ENCODE data around the gene IDH3A.

IDH3A gene

DNA sequence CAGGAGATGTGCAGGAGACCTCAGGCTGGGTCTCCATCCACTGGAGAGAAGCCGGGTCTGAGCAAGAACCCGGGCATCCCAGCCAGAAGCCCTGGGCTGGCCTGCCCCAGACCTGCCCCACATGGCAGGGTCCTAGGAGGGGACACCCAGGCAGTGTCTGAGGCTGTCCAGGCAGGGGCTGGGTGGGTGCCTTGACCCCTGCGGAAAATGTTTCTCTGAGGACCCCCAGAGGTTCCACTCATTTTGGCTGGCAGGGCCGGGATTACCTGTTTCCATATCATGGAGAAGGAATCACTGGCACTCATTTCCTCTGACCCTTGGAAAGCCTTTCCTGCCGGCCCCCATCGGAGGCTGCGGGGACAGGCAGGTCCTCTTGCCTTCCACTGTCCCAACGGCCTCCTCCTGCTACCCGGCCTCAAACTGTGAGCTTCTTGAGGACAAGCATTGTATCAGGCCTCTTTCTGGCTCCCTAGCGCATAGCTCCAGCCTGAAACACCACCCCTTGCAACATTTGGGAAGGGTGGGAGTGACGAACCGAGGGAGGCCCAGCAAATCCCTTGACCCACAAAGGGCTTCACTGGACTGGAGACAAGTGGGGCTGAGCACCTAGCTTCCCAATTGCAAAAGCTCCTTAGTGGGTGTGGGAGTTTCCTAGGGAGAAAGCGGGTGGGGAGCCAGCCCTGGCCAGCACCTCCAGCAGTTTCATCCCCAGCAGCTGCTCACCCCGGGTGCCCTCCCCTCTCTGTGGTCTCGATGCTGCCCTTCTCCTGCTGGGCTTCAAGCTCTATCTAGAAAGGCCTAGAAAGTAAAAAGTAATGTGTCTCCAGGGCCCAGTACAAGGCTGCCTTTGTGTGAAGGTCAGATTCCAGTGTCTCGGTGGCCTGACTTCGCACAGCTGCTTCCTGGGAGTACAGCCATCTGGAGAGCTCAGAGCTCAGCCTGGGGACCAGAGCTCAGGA, 55.5 kb downstream of the IDH3A start:
- no peak for DNase-seq (ENCODE audit: low read depth)

DNA sequence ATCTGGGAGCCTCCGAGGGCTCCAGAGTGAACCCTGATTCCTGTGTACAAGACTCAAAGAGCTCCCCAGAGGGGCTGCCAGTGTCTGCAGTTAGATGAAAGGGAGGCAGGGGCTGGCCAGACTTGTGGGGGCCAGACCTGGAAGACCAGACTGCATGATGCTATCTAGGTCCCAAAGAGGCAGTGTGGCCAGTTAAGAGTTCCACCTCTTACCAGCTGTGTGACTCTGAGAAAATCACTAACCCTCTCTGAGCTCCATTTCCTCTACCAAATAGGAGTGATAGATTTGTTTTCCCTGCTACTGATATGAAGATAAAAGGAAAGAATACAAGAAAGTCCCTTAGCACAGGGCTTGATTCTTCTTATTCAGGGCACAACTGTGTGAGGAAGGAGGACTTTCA, 56.2 kb downstream of the IDH3A start:
- no peak for DNase-seq (ENCODE audit: low read depth)

DNA sequence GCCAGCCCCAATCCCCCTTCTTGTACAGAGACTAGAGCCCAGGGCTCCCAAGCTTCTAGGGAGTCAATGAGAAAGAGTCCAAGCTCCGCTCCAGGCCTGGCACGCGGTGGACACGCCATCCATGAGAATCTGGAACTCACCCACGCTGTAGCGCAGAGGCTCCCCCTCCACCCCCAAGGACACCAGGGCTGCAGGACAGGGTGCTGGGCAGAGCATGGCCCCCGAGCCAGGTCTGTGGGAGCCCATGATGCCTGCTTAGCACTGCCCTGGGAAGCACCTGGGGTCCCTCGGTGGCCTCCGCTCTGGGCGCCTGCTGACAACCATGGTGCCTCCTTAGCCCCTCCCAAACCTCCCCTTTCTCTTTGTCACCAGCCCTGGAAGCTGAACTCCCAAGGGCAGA, 56.7 kb downstream of the IDH3A start:
- no peak for DNase-seq (ENCODE audit: low read depth)

- DNase-seq (ENCODE audit: low read depth) = no peak
These were observed 57.4 kb downstream of the IDH3A start for GRCh38 chr15:78206326-78207109.

- no peak for DNase-seq (ENCODE audit: low read depth)
These were observed 57.9 kb downstream of the IDH3A start for GRCh38 chr15:78207110-78207458.

- DNase-seq (ENCODE audit: low read depth) = no peak
These were observed 58.6 kb downstream of the IDH3A start for GRCh38 chr15:78207641-78208340.

- no peak for DNase-seq (ENCODE audit: low read depth)
These were observed 59.2 kb downstream of the IDH3A start for GRCh38 chr15:78208341-78208844.

DNA sequence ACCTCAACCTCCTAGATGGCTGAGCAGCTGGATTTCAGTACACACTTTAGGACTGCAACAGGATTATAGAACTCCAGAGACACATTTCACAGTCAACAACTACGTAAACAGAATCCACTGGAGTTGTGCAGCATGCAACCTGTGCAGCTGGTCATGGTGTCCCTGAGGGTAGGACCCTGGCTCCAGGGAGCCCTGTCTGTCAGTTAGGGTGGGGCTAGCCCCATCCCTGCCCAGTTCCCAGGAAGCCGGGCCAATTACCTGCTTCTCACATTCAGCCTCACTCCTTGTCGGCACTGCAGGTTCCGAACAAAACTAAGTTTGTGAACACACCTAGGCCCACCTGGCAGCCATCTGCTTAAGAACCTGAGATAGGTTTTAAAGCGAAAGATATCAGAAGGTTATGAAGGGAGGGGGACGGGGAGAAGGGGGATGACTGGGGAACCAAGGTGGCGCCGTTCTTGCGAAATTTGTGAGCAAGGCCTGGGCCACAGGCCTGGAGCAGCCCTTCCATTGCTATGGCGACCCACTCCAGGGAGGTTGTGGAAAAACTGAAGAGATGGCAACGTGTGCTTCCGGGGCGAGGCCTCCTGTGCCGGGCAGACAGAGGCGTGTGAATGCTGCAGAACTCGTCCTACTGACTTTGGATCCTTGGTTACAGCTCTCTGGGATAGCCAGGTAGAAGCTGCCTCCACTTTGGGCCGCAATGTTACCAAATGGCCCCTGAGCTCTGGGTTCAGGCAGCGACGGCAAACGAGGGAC, 59.9 kb downstream of the IDH3A start:
- no peak for DNase-seq (ENCODE audit: low read depth)

- no peak for DNase-seq (ENCODE audit: low read depth)
These were observed 60.6 kb downstream of the IDH3A start for GRCh38 chr15:78209646-78210348.

DNA sequence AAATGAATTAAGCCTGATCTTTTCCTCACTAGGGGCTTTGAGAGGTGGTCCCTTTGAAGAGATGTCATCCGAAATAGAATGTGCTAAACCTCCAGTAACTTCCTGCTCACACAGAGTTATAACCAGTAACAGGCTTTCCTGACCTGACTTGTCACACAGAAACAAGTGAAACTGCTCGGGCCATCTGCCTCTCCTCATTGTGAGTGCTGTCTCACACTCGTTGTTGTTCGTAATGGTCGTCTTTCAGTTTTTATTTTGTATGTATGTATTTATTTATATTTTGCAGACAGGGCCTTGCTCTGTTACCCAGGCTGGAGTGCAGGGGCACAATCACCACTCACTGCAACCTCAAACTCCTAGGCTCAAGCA, 61.2 kb downstream of the IDH3A start:
- DNase-seq (ENCODE audit: low read depth) = no peak

- DNase-seq (ENCODE audit: low read depth) = no peak
These were observed 62.2 kb downstream of the IDH3A start for GRCh38 chr15:78211189-78211921.

DNA sequence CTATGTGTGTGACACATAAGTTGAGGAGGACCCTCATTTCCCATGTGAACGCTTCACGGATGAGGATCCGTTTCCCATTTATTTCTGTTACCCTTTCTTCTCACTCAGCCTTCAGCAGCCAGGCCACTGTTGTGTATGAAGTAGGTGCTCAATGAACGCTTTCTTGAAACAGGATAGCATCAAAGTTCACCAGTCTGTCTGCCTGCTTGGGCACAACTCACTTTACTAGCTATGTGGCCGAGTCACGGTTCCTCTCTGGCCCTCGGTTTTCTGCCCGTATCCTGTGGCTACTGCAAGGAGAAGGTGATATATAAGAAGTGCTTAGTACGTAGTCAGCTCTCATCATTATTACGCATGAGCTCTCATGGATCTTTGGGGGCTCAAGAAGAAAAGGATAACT, 62.8 kb downstream of the IDH3A start:
- no peak for DNase-seq (ENCODE audit: low read depth)

DNA sequence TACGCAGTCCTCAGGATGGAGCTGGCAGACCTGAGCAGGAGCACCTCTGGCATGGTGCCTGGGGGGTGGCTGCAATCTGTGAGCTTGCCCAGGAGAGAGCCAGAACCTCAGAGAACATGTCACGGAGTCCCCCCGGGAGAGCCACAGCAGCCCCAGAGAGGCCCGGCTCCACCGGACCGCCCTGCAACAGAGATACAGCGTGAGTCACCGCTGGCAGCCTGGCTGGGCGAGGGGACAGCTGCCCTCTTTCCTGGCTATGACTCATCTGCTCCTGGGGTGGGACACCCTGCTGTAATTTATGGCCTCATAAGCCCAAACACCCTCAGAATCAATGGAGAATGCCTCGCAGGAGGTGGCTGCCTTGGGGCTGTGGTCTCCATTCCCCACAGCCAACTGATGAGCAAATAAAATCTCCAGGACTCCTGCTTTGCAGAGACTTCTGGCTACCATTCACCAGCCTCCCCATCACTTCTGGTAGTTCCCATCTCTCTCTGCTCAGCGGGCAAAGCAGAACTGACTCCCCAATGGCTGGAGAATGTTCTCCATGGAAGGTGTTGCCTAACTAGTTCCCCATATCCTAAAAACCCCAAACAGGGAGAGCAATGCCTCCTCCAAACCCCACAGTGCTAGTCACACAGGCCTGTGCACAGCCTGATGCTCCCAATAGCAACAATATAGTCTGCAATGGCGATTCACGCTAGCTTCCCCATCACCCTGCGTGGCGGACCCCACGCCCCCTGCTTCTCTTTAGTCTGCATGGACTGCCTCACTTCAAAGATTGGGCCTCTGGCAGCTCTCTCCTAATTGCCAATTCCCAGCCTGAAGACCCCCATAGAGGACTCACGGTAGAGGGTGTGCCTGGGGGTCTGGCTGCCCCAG, 63.6 kb downstream of the IDH3A start:
- no peak for DNase-seq (ENCODE audit: low read depth)

GRCh38 chr15:78213425-78213750, 64.2 kb downstream of the IDH3A start:
- no peak for DNase-seq (ENCODE audit: low read depth)

DNA sequence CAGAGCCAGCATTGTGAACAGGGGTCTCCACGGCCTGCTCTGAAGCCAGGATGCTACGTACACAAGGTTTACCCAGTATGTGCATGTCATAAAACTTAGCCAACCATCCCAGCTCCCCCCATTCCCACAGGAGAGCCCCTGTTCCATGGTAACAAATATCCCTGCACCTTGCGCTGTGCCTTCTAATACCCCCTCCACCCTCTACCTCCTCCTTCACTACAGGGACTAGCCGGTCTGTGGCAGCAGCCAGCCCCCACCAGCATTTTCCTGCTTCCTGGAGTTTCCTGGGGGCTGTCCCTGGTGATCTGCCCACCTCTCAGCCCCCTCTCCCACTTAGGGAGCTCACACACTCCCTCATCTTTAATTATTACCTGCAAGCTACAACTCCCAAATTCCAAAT, 64.8 kb downstream of the IDH3A start:
- no peak for DNase-seq (ENCODE audit: low read depth)

DNA sequence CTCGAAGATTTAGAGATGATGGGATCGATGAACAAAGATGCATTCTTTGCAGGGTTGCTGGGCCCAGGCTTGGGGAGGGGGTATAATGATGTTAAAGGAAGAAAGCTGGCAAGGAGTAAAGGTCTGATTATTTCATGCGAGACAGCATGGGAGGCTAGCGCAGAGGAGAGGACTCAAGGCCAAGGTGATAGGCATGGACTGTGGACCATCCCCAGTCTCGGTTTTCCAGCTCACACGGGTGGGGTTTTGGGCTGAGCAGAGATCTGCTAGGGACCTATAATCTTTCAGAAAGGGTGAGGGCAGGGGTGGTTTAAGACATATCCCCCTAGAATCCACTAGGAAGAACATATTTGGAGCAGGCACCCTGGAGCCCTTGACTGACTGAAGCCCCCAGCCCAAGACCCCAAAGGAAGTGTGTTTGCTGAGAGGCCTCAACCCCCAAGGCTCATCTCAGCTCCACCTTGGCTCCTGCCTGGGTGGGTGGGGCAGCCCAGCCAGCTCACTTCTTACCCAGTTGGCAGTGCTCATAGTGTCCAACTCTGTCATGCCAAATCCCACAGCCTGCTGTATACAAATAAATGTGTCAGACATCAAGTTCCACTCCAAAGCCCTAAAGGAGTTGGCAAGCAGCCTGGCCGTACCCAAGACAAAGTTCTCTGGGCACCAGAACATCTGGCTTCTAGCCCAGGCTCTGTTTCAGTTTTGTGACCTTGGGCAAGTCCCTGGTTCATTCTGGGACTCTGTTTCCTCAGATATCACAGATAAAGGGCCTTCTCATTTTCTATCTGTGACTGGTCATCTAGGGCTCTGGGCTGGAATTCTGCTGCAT, 67.3 kb downstream of the IDH3A start:
- no peak for DNase-seq (ENCODE audit: low read depth)

GRCh38 chr15:78220713-78221112, 71.6 kb downstream of the IDH3A start:
- DNase-seq (ENCODE audit: low read depth) = no peak

All from stimulated activated CD8-positive, alpha-beta memory T cell treated with anti-CD3 and anti-CD28 coated beads, Interleukin-15, amount 100 ng/mL, for 1 hour (primary cell).